B cell (primary cell): ENCODE results near the gene COL5A1. TPM values are rescaled to one million over a fixed set of nuclear protein-coding genes. Genes with fewer than 3 reads are reported as not detected.

Source experiments
- ATAC-seq: fragments of 200-7000 bp; cut with Tn5 transposase; one replicate; pipeline ENCODE4 v1.10.0; 2021; ENCODE audit warnings: low read depth, mild to moderate bottlenecking, moderate number of reproducible peaks, moderate library complexity
- CTCF ChIA-PET: fragments of 350-600 bp; sonication (Branson Sonifier 250); formaldehyde crosslinking; loops from one replicate; lab custom pipeline; 2021; ENCODE audit warnings: antibody characterized with exemption, inconsistent platforms; lab: Charles Lee
- POLR2A ChIA-PET: fragments of 350-600 bp; sonication (Branson Sonifier 250); formaldehyde crosslinking; loops from one replicate; lab custom pipeline; 2021; ENCODE audit warnings: antibody characterized with exemption; lab: Charles Lee
- DNase-seq: peaks from one replicate; pipeline ENCODE4 v3.0.0; 2013
- H2AFZ ChIP-seq: 2 replicates; pipeline ENCODE4 v1.6.1; 2012; ENCODE audit warnings: mild to moderate bottlenecking, low read depth, low read length; ENCODE audit not compliant: insufficient read depth, poor library complexity, severe bottlenecking
- H3K27ac ChIP-seq, 2 donors: 1 replicate in 1 of 2; 2 replicates in 1 of 2; pipeline ENCODE4 v1.5.1; 2012 to 2013; ENCODE audit warnings: low read length in 2 of 2, mild to moderate bottlenecking in 2 of 2, moderate library complexity in 1 of 2
- H3K27me3 ChIP-seq, 4 experiments: fragments of 200-600 bp in 1 of 4; sonication (generic) in 1 of 4; replicated peaks in 1 of 4; 1 replicate in 2 of 4; 2 replicates in 2 of 4; pipeline versions ENCODE4 v1.6.1 to v1.7.0; 2013 to 2016; ENCODE audit warnings: low read length in 3 of 4, mild to moderate bottlenecking in 2 of 4, mixed read lengths in 1 of 4, moderate library complexity in 1 of 4; ENCODE audit not compliant: insufficient read depth in 4 of 4, control insufficient read depth in 3 of 4; ENCODE audit errors: control extremely low read depth in 1 of 4
- H3K36me3 ChIP-seq, 2 experiments: replicated peaks in 1 of 2; 1 replicate in 1 of 2; 2 replicates in 1 of 2; pipeline versions ENCODE4 v1.6.1 to v1.7.1; 2013; ENCODE audit warnings: low read length in 1 of 2; ENCODE audit not compliant: insufficient read depth in 2 of 2, control insufficient read depth in 1 of 2; ENCODE audit errors: control extremely low read depth in 1 of 2, extremely low read depth in 1 of 2
- H3K4me1 ChIP-seq, 2 donors: fragments of 200-600 bp in 1 of 2; sonication (generic) in 1 of 2; 1 replicate in 1 of 2; 2 replicates in 1 of 2; pipeline versions ENCODE4 v1.5.1 to v1.6.1; 2013 to 2017; ENCODE audit warnings: low read length in 2 of 2; ENCODE audit not compliant: control insufficient read depth in 2 of 2, insufficient read depth in 2 of 2
- H3K4me2 ChIP-seq: replicated peaks from 2 replicates; pipeline ENCODE3; 2012; ENCODE audit warnings: mild to moderate bottlenecking, low read depth, low read length; ENCODE audit not compliant: poor library complexity, severe bottlenecking
- H3K4me3 ChIP-seq, 5 experiments: fragments of 200-600 bp in 1 of 5; sonication (generic) in 1 of 5; 1 replicate in 3 of 5; 2 replicates in 2 of 5; pipeline versions ENCODE4 v1.5.1 to v1.7.0; 2011 to 2016; ENCODE audit warnings: low read length in 4 of 5, mild to moderate bottlenecking in 4 of 5, low read depth in 2 of 5, control low read depth in 1 of 5, moderate library complexity in 1 of 5; ENCODE audit not compliant: insufficient read depth in 1 of 5; ENCODE audit errors: control extremely low read depth in 1 of 5, extremely low read depth in 1 of 5
- H3K79me2 ChIP-seq: fragments of 200-600 bp; sonication (generic); one replicate; pipeline ENCODE4 v1.6.0; 2016; ENCODE audit warnings: low read length; ENCODE audit not compliant: control insufficient read depth, insufficient read depth
- H3K9ac ChIP-seq: fragments of 200-600 bp; sonication (generic); 2 replicates; pipeline ENCODE4 v1.6.1; 2017; ENCODE audit warnings: mild to moderate bottlenecking, low read length, moderate library complexity
- H3K9me3 ChIP-seq, 3 donors: one replicate each; pipeline versions ENCODE4 v1.6.1 to v1.7.1; 2013; ENCODE audit warnings: low read length in 2 of 3; ENCODE audit not compliant: control insufficient read depth in 2 of 3, insufficient read depth in 1 of 3; ENCODE audit errors: control extremely low read depth in 1 of 3
- H4K20me1 ChIP-seq: 2 replicates; pipeline ENCODE4 v1.6.0; 2012; ENCODE audit warnings: mild to moderate bottlenecking, low read length; ENCODE audit not compliant: insufficient read depth, control insufficient read depth, poor library complexity, severe bottlenecking
- H3K27ac Mint-ChIP-seq: one replicate; pipeline ENCODE4 v1.8.0; 2021; ENCODE audit warnings: mixed read lengths
- H3K27me3 Mint-ChIP-seq: one replicate; pipeline ENCODE4 v1.8.0; 2021; ENCODE audit warnings: mixed read lengths
- H3K4me1 Mint-ChIP-seq: one replicate; pipeline ENCODE4 v1.8.0; 2021; ENCODE audit warnings: mixed read lengths
- H3K4me3 Mint-ChIP-seq: one replicate; pipeline ENCODE4 v1.8.0; 2021; ENCODE audit warnings: mixed read lengths
- H3K9me3 Mint-ChIP-seq: one replicate; pipeline ENCODE4 v1.8.0; 2022; ENCODE audit warnings: mixed read lengths; ENCODE audit not compliant: insufficient read depth
- CTCF ChIP-seq: fragments of 200-600 bp; IDR thresholded peaks from one replicate; pipeline ENCODE4 v1.8.0; 2022; ENCODE audit warnings: antibody characterized with exemption, mild to moderate bottlenecking
- EZH2 ChIP-seq: IDR thresholded peaks from 2 replicates; pipeline ENCODE4 v1.6.1; 2012; ENCODE audit warnings: borderline replicate concordance, low read depth, mild to moderate bottlenecking, moderate library complexity, low read length; ENCODE audit not compliant: insufficient read depth, poor library complexity, severe bottlenecking
- WGBS: methylation state at CpG from one replicate; pipeline ENCODE4 v1.1.5; 2013; ENCODE audit warnings: missing lambda C conversion rate; ENCODE audit not compliant: insufficient coverage; 5-methylcytosine and 5-hydroxymethylcytosine counted together
- intact Hi-C: fragments of 100-400 bp; cut with micrococcal nuclease; formaldehyde crosslinking; loops from one replicate; pipeline ENCODE4 v1.10.0; 2022
- polyA plus RNA-seq: library from polyadenylated mRNA; depleted of rRNA; stranded (reverse); fragments of >200 nt; gene quantifications from 2 replicates; pipeline ENCODE4 v1.2.3, GENCODE V29; 2012
- total RNA-seq, 2 donors: library from RNA; stranded (reverse); fragments of 120-200 nt in 1 of 2; gene quantifications; 1 replicate in 1 of 2; 2 replicates in 1 of 2; pipeline versions ENCODE4 v1.2.3 to v1.2.4, GENCODE V29; 2013 to 2022

Gene COL5A1
- total and polyA plus RNA-seq, 2 donors (not counting 1 experiment from before 2014, with no cell fraction given): 0.06 TPM; not detected in 1

DNA sequence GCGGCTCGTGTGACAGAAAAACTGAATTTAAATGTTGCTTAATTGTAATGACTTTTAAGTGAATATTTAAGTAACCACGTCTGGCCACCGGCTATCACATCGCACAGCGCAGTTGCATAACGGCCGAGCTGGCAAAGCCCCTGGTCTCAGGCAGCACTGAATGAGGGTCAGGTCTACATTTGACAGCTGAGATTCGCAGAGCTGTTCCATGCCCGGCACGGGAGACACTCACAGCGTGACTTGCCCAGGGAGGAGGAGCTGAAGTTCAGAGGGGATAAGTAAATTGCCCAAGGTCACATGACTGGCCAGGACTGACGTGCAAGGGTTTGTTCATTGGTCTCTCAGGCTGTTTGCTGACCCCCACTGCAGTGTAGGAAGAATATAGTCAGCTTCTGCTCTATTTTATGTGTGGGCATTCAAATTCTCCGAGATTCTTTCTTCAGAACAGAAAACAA lies 17.4 kb upstream of the COL5A1 start:
- no peak for TF ChIP-seq EZH2
- no peak for TF ChIP-seq CTCF
- H3K27me3 ChIP-seq: peaks cover 0 to 2% (median 0%) of the 10 kb centered on the region in 4 experiments
- Mint-ChIP-seq H3K27ac (no peak overlapping the region), H3K4me1 (no peaks in the 10 kb centered on the region), H3K27me3 (peaks cover 5% of the 10 kb centered on the region), H3K9me3 (no peaks in the 10 kb centered on the region), H3K4me3 (no peak overlapping the region)
- no peak overlapping the region for H3K4me2 ChIP-seq
- ATAC-seq (no peak), DNase-seq (no peak)
- H3K79me2 ChIP-seq: no peaks in the 10 kb centered on the region
- H3K9me3 ChIP-seq: no peaks in the 10 kb centered on the region
- WGBS: 93% methylated on average over 14 of the region's 14 CpGs
- no peak overlapping the region for H3K9ac ChIP-seq
- CTCF ChIA-PET: no interaction called here
- H3K27ac ChIP-seq: no peak overlapping the region
- H3K4me1 ChIP-seq: no peaks in the 10 kb centered on the region
- POLR2A ChIA-PET: no interaction called here
- no peaks in the 10 kb centered on the region for H4K20me1 ChIP-seq
- intact Hi-C loops: no loop called here
- no peak overlapping the region for H2AFZ ChIP-seq
- H3K4me3 ChIP-seq: no peak overlapping the region
- H3K36me3 ChIP-seq: no peaks in the 10 kb centered on the region

DNA sequence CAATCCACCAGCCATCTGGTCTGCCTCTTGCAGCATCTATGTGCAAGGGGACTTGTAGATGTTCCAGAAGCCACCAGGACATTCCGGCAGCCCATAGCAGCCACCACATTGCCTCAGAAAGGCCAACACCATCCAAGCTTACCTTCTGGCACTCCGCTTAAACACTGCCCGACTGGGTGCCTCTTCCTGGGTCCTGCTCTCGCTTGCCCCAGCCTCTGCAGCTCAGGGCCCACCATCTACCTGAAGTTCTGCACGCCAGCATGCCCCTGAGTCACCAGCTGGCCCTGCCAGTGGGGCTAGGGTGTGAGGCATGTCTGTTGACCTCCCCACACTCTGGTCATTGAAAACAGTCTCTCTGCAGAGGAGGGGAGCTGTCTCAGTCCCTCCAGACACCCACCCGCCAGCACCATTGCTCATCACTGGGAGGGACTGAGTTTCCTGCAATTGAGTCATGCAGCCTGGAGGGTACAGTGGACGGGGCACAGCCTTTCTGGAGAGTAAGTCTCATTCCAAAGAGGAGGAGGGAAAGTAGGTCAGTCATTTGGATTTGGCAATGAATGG lies 16.9 kb upstream of the COL5A1 start:
- Mint-ChIP-seq H3K9me3 (no peaks in the 10 kb centered on the region), H3K27ac (no peak overlapping the region), H3K4me3 (no peak overlapping the region), H3K4me1 (no peaks in the 10 kb centered on the region), H3K27me3 (peaks cover 5% of the 10 kb centered on the region)
- ChIA-PET CTCF (no interaction called here), POLR2A (no interaction called here)
- no peak overlapping the region for H3K4me2 ChIP-seq
- DNase-seq (no peak), ATAC-seq (no peak)
- H3K9me3 ChIP-seq: no peaks in the 10 kb centered on the region
- no peaks in the 10 kb centered on the region for H4K20me1 ChIP-seq
- no peaks in the 10 kb centered on the region for H3K79me2 ChIP-seq
- TF ChIP-seq CTCF (no peak), EZH2 (no peak)
- 83% methylated on average over 5 of the region's 7 CpGs for WGBS
- no peak overlapping the region for H3K9ac ChIP-seq
- no peaks in the 10 kb centered on the region for H3K36me3 ChIP-seq
- H3K27ac ChIP-seq: no peak overlapping the region
- no peaks in the 10 kb centered on the region for H3K4me1 ChIP-seq
- peaks cover 0 to 2% (median 0%) of the 10 kb centered on the region in 4 experiments for H3K27me3 ChIP-seq
- intact Hi-C loops: no loop called here
- no peak overlapping the region for H3K4me3 ChIP-seq
- H2AFZ ChIP-seq: no peak overlapping the region
